Measurements from ENCODE around the gene ARHGAP8.
"Not testable (repeated sequence)": the region's sequence is repeated elsewhere in the genome, so short reads cannot be mapped to it uniquely, and the experiment has no call there.

Gene ARHGAP8

DNA sequence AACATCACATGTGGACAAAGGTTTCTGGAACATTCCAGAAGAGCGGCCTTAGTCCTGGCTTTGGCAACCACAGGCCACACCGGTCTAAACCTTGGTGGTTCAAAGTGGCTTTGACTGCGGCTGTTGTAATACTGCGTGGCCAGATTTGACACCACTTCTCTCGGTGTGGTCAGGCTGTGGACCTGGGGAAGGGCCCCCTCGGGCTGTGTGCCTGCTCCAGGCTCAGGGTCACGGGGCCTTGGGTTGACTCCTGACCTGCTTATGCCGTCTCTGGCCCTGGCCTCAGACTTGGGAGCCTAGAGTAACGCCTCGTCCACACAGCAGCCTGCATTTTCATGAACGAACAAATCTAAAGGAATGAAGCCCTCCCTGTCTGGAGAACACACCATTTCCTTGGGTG, 139.4 kb downstream of the ARHGAP8 start:
- no peak for DNase-seq

DNA sequence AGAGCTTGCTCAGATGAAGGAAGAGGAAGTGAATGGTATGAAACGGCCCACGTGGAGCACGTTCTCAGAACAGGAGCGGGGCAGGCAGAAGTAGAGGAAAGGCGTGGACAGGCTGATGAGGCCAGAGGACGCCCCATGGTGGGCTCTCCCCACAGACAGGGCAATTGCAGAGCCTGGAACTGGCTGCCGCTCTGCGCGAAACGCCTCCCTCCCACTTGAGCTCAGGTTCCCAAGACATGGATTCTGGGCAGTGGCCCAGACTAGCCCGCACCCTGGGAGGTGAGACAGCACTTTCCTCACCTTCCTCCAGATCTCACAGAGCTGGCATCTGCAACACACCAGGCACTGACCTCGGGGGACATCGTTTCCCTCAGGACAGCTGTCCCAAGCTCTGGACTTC, 139.9 kb downstream of the ARHGAP8 start:
- no peak for DNase-seq

DNA sequence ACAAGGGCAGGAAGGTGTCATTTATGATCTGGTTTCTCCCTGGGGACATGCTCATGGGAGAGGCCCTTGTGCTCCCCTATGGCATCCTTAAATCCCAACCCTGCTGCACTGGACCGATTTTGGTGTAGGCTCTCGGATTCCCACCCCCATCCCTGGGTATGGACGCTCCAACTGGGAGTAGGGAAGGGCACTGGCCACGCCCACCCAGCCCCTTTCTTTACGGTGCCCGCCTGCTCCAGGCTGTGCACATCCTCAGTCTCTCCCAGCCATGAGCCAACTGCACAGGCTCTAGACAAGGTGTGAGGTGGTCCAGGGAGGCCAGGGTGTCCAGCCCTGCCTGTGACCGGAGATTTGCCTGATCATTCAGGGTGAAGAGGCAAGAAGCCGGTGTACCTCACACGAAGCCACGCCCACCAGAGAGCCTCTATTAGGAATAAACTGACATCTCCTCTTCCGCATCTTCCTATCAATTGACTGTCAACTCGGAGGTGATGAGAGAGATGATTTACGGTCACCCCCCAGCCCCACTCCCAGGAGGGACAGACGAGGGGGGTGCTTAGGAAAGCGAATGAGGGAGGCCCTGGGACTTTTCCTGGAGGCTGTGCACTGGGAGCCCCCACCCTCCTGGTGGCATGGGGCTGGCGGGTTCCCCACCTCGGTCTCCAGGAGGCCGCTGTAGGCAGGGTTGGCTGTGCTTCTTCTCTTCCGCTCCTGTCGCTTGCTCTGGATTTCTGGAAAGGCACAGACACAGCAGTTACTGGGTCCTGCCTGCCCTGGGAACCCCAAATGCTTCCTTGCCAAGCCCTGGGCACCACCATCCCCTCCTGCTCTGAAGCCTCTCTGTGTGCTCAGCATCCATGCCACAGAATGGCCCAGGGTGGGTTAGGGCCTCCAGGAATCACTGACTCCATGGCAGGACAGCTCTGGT, 140.7 kb downstream of the ARHGAP8 start:
- DNase-seq: no peak

DNA sequence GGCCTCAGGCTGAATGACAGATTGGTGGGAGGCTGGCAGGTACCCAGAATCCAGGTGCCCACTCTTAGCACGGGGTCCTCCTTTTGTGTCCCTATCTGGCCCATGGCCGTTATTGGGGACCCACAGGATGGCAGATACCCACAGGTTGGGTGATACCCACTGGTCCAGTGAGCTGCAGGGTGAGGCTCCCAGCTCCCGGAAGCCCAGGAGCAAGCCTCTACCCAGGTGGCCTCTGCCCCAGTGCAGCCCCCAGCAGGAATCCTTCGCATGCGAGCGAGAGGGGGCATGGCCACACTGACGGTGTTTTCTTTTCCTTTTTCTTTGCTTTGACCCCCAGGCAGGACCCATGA, 141.3 kb downstream of the ARHGAP8 start:
- DNase-seq: no peak

DNA sequence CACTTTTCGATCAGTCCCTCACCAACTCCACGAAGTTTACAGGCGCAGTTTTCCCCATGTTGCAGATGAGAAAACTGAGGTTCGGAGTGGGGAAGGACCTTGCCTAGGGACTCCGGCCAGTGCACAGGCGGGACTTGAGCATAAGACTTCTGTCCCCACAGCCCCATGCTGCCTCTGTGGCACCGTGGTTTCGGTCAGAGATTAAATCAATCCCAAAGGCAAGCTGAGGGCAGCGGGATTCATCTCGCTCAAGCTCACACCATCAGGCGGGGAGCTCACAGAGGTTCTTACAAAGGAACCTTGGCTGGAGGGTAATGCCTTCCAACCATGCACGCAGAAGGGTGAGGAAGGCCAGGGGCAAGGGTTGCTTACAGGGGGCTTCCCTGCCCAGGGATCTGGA, 141.9 kb downstream of the ARHGAP8 start:
- DNase-seq: no peak

- no peak for DNase-seq
Measured at GRCh38 chr22:44894782-44895181, 142.4 kb downstream of the ARHGAP8 start.

GRCh38 chr22:44895296-44896055, 143.1 kb downstream of the ARHGAP8 start:
- DNase-seq: no peak

DNA sequence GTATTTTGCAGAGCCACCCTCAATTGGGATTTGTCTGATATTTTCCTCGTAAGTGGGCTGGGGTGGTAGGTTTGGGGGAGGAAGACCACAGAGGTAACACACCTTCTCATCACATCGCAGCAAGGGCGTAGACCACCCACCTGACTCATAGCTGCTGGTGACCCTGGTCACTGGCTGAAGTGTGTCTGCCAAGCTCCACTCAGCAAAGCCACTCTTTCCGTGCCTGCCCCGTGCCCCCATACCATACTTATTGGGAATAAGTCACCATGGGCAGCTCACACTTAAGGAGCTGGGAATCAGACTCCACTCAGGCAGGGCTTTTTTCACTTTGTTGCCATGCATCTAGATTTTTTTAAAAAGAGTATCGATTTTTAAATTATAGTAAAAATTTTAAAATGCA, 145.9 kb downstream of the ARHGAP8 start:
- DNase-seq: no peak

- no peak for DNase-seq
Measured at GRCh38 chr22:44901301-44901700, 148.9 kb downstream of the ARHGAP8 start.

GRCh38 chr22:44903164-44903563, 150.8 kb downstream of the ARHGAP8 start:
- not testable (repeated sequence) for DNase-seq

DNA sequence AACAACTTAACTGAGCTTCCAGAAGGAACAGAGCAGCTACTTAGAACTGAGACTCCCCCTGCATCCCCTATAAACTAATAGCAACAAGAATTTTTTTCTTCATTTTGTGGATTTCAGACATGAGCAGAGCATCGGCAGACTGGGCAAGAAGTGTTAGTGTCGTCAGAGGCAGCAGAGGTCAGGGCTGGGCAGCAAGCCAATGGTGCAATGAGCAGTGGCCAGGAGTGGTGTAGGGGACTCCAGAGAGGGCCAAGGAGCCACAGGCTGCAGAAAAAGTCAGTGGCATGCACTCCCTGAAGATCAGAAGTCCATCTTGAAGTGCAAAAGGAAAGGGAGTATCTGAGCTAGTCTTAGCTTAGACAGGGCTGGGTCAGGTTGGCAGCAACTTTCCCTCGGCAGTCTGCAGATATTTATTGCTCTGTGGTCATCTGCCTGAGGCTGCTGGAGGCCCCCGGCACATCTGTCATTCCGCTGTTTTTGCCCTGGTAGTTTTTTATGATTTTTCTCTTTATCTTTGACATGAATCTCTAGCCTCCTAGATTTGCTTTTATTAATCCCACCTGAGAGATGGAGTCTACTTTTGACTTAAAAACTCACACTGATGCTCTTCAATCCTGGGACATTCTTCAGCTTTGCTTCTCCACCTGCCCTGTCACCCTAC, 152.2 kb downstream of the ARHGAP8 start:
- DNase-seq: not testable (repeated sequence)

GRCh38 chr22:44906248-44906936, 154.0 kb downstream of the ARHGAP8 start:
- DNase-seq: no peak

DNA sequence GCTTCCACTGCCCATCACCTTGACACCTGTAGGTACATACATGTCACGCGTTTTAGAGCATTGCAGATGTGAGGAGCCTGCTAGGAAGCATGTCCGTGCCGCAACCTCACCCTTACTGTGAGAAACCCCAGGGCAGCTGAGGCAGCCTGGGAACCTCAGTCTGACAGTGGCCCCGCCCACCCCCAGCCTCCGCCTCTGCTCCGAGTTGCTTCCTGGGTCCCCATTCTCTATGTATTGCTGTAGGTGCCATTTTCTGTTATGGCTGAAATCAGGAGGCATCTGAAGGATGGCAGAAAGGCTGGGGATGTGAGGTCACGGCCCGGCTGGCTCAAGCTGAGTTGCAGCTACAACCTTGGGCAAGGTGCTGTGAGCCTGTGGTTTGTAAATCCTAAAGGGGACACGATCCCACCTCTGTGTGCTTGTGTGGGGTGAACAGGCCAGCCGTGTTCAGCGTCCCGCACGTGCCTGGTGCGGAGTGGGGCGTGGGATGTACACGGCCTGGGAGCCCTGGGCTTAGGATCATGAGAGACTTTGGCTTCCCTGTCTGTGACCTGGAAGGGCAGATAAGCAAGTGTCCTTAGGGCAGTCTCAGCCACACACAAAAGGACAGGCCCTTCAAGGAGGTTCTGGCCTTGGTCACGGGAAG, 154.7 kb downstream of the ARHGAP8 start:
- DNase-seq: no peak

- no peak for DNase-seq
Measured at GRCh38 chr22:44907765-44908737, 155.7 kb downstream of the ARHGAP8 start.

DNA sequence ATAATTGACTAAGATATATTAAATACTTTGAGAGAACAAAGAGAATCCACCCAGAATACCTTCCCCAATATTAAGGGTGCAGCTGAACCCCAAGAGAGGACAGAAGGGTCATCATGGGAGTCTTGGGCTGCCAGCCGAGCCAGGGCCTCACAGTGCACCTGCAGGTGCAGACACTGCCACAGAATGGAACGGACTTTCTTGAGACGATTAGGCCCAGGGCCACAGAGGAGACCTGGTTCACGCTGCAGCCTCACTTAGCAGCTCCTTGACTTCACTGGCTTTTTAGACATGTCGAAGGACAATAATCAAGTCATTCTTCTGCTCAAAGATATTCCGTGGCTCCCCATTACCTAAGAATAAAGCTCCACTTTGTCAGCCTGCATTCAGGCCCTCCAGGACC, 156.9 kb downstream of the ARHGAP8 start:
- no peak for DNase-seq

All from cortex of kidney (tissue), 1 donor.